HepG2 (cell line): Measurements from ENCODE around the gene KIF22. TPM values are rescaled to one million over a fixed set of nuclear protein-coding genes. Genes with fewer than 3 reads are reported as not detected.

ENCODE experiments used
- CEBPG ChIP-seq: IDR thresholded peaks from 2 replicates; pipeline ENCODE4 v1.6.1; 2016
- E2F1 ChIP-seq: sonication (generic); formaldehyde crosslinking; IDR thresholded peaks from 2 replicates; pipeline ENCODE4 v1.5.0; 2020; ENCODE audit warnings: missing genetic modification reagents
- FOXP4 ChIP-seq: sonication (generic); formaldehyde crosslinking; IDR thresholded peaks from 2 replicates; pipeline ENCODE4 v1.4.0; 2020; ENCODE audit warnings: missing genetic modification reagents
- HNRNPUL1 ChIP-seq: fragments of 200-400 bp; formaldehyde crosslinking; IDR thresholded peaks from 2 replicates; pipeline ENCODE4 v1.6.1; 2017; ENCODE audit warnings: low read depth, mild to moderate bottlenecking, low read length, moderate library complexity
- JARID2 ChIP-seq: sonication (generic); formaldehyde crosslinking; IDR thresholded peaks from 2 replicates; pipeline ENCODE4 v1.8.1; 2023; ENCODE audit warnings: missing genetic modification reagents, inconsistent platforms; ENCODE audit not compliant: insufficient replicate concordance
- MNT ChIP-seq: fragments of 450-650 bp; IDR thresholded peaks from 2 replicates; pipeline ENCODE4 v1.6.1; 2016
- POGZ ChIP-seq: sonication (generic); formaldehyde crosslinking; IDR thresholded peaks from 2 replicates; pipeline ENCODE4 v1.4.0; 2020; ENCODE audit warnings: mild to moderate bottlenecking, missing genetic modification reagents
- SNAPC2 ChIP-seq: sonication (generic); formaldehyde crosslinking; IDR thresholded peaks from 2 replicates; pipeline ENCODE4 v1.8.1; 2022; ENCODE audit warnings: mild to moderate bottlenecking, missing genetic modification reagents
- SP4 ChIP-seq: sonication (generic); formaldehyde crosslinking; IDR thresholded peaks from 2 replicates; pipeline ENCODE4 v1.8.1; 2023; ENCODE audit warnings: mild to moderate bottlenecking, missing genetic modification reagents
- ZGPAT ChIP-seq: IDR thresholded peaks from 2 replicates; pipeline ENCODE4 v1.6.1; 2016; ENCODE audit warnings: mild to moderate bottlenecking
- ZMAT3 ChIP-seq: sonication (generic); formaldehyde crosslinking; conservative IDR thresholded peaks from 2 replicates; pipeline ENCODE4 v1.7.0; 2021; ENCODE audit warnings: missing genetic modification reagents
- ZNF333 ChIP-seq: sonication (generic); formaldehyde crosslinking; IDR thresholded peaks from 2 replicates; pipeline ENCODE4 v1.4.0; 2020; ENCODE audit warnings: mild to moderate bottlenecking, missing genetic modification reagents, borderline replicate concordance
- ZNF512B ChIP-seq: sonication (generic); formaldehyde crosslinking; IDR thresholded peaks from 2 replicates; pipeline ENCODE4 v1.5.1; 2020; ENCODE audit warnings: missing genetic modification reagents, mild to moderate bottlenecking, borderline replicate concordance
- ZNF615 ChIP-seq: sonication (generic); formaldehyde crosslinking; IDR thresholded peaks from 2 replicates; pipeline ENCODE4 v1.5.0; 2020; ENCODE audit warnings: mild to moderate bottlenecking, missing genetic modification reagents, borderline replicate concordance
- ZNF784 ChIP-seq: sonication (generic); formaldehyde crosslinking; IDR thresholded peaks from 2 replicates; pipeline ENCODE4 v1.5.1; 2020; ENCODE audit warnings: missing genetic modification reagents, mild to moderate bottlenecking, borderline replicate concordance
- polyA plus RNA-seq, 8 experiments: library from polyadenylated mRNA; depleted of rRNA in 3 of 8; stranded (reverse) in 7 of 8; unstranded in 1 of 8; fragments of >200 nt; fragmentation: Illumina TruSeq in 4 of 8; extraction: Trizol in 4 of 8; gene quantifications; 2 replicates each; pipeline versions ENCODE4 v1.2.1 to v1.2.3, GENCODE V29; 2011 to 2016; ENCODE audit warnings: low read depth in 4 of 8, missing spikeins in 1 of 8, mixed read lengths in 1 of 8; ENCODE audit not compliant: insufficient read depth in 1 of 8
- total RNA-seq, 5 experiments: library from RNA; depleted of rRNA; stranded (reverse); fragments of >200 nt; fragmentation: Illumina TruSeq; extraction: Trizol; gene quantifications; 2 replicates each; pipeline ENCODE4 v1.2.3, GENCODE V29; 2016; ENCODE audit warnings: low read depth in 1 of 5

The KIF22 gene
- total and polyA plus RNA-seq, 2 of the 13 experiments (the other 11 are each of a cell fraction or from before 2014, with no cell fraction given): 95.8 to 118 TPM

GRCh38 chr16:29815793-29816693 is 25.5 kb downstream of the KIF22 start, which contains the start of gene PAGR1 (continued):
- TF ChIP-seq E2F1 (peak; percentile 96), ZNF784 (CRISPR knock-in tag) (peak; percentile 80; the same call in 1 of the 2 replicates), HNRNPUL1 (no peak), ZNF512B (CRISPR knock-in tag) (peak; percentile 89; the same call in 1 of the 2 replicates), CEBPG (peak; percentile 29; the same call in 1 of the 2 replicates), POGZ (CRISPR knock-in tag) (peak; percentile 87), ZNF615 (CRISPR knock-in tag) (no peak; the same call in 1 of the 2 replicates), ZGPAT (peak; percentile 94), MNT (peak; percentile 41; the same call in 1 of the 2 replicates), ZMAT3 (CRISPR knock-in tag) (peak; percentile 95), ZNF333 (CRISPR knock-in tag) (0 out of 2 replicates have a peak, but pooled peaks have one; percentile 42), FOXP4 (CRISPR knock-in tag) (peak; percentile 67), JARID2 (CRISPR knock-in tag) (peak; percentile 25), SP4 (CRISPR knock-in tag) (peak; percentile 94), SNAPC2 (CRISPR knock-in tag) (no peak; the same call in 1 of the 2 replicates)
